DMS 273 treated with DMSO at 0.1 percent for 48 hours (cell line): ENCODE results near the gene PAAF1.
A peak's percentile ranks its signal among the peaks of the same experiment; 100 is the strongest.
"Not testable (repeated sequence)": the region's sequence is repeated elsewhere in the genome, so short reads cannot be mapped to it uniquely, and the experiment has no call there.

Experiments
- DNase-seq: peaks from one replicate; lab custom pipeline; 2025; lab: John Stamatoyannopoulos, UW

The PAAF1 gene

GRCh38 chr11:73883856-73884255 is 7.1 kb downstream of the PAAF1 start:
- DNase-seq, result no peak

- no peak for DNase-seq
Measured at GRCh38 chr11:73888244-73888643, 11.4 kb downstream of the PAAF1 start.

GRCh38 chr11:73889019-73889418 is 12.2 kb downstream of the PAAF1 start:
- no peak for DNase-seq

GRCh38 chr11:73889536-73889935 is 12.7 kb downstream of the PAAF1 start:
- DNase-seq, result no peak

GRCh38 chr11:73893041-73893440 is 16.2 kb downstream of the PAAF1 start:
- no peak for DNase-seq

GRCh38 chr11:73894725-73895335 is 18.0 kb downstream of the PAAF1 start:
- no peak for DNase-seq

- no peak for DNase-seq
Measured at GRCh38 chr11:73902303-73902702, 25.5 kb downstream of the PAAF1 start.

- DNase-seq, result no peak
Measured at GRCh38 chr11:73907191-73907590, 30.4 kb downstream of the PAAF1 start.

GRCh38 chr11:73912026-73912425 is 35.2 kb downstream of the PAAF1 start:
- no peak for DNase-seq

- no peak for DNase-seq
Measured at GRCh38 chr11:73913472-73913871, 36.7 kb downstream of the PAAF1 start.

GRCh38 chr11:73914284-73914683 is 37.5 kb downstream of the PAAF1 start:
- no peak for DNase-seq

GRCh38 chr11:73916435-73916834 is 39.6 kb downstream of the PAAF1 start:
- no peak for DNase-seq

- no peak for DNase-seq
Measured at GRCh38 chr11:73921180-73921579, 44.4 kb downstream of the PAAF1 start.

- DNase-seq, result no peak
Measured at GRCh38 chr11:73929388-73929787, 52.6 kb downstream of the PAAF1 start.

- DNase-seq, result peak; percentile 48
Measured at GRCh38 chr11:73931039-73931645, 54.3 kb downstream of the PAAF1 start.

GRCh38 chr11:73931951-73932350 is 55.2 kb downstream of the PAAF1 start:
- no peak for DNase-seq

GRCh38 chr11:73932781-73933180 is 56.0 kb downstream of the PAAF1 start:
- no peak for DNase-seq

GRCh38 chr11:73936047-73936446 is 59.2 kb downstream of the PAAF1 start:
- not testable (repeated sequence) for DNase-seq

GRCh38 chr11:73939096-73939495 is 62.3 kb downstream of the PAAF1 start:
- no peak for DNase-seq

- no peak for DNase-seq
Measured at GRCh38 chr11:73940801-73941570, 64.2 kb downstream of the PAAF1 start.

GRCh38 chr11:73942010-73942409 is 65.2 kb downstream of the PAAF1 start:
- no peak for DNase-seq

GRCh38 chr11:73944085-73944484 is 67.3 kb downstream of the PAAF1 start:
- no peak for DNase-seq

GRCh38 chr11:73944901-73945300 is 68.1 kb downstream of the PAAF1 start:
- DNase-seq, result no peak
